PC-3 (cell line): ENCODE data around the gene EIF1. TPM values are rescaled to one million over a fixed set of nuclear protein-coding genes. Genes with fewer than 3 reads are reported as not detected.
"Not testable (repeated sequence)": the region's sequence is repeated elsewhere in the genome, so short reads cannot be mapped to it uniquely, and the experiment has no call there.

ENCODE experiments used
- ATAC-seq: fragments of 200-7000 bp; cut with Tn5 transposase; 2 replicates; pipeline ENCODE4 v1.9.1; 2020; ENCODE audit warnings: mild to moderate bottlenecking, moderate library complexity
- BruUV-seq: library from RNA; stranded (reverse); fragments of 400-500 nt; replicated peaks from 2 replicates; lab custom pipeline; 2021; lab: Mats Ljungman, UMichigan
- CTCF ChIA-PET: fragments of 300-600 bp; sonication (Branson Sonifier 250); formaldehyde crosslinking; loops from one replicate; lab custom pipeline; 2022; ENCODE audit warnings: antibody characterized with exemption; lab: Charles Lee
- POLR2A ChIA-PET: fragments of 300-600 bp; sonication (Branson Sonifier 250); formaldehyde crosslinking; loops from one replicate; lab custom pipeline; 2022; ENCODE audit warnings: antibody characterized with exemption; ENCODE audit not compliant: unreplicated experiment; lab: Charles Lee
- DNase-seq: peaks from one replicate; pipeline ENCODE4 v3.0.0-alpha.2; 2015
- H2AFZ ChIP-seq: fragments of 300-600 bp; sonication (generic); 2 replicates; pipeline ENCODE4 v1.6.0; 2016; ENCODE audit warnings: antibody characterized with exemption, low read length
- H3F3A ChIP-seq: fragments of 300-600 bp; sonication (generic); one replicate; pipeline ENCODE4 v1.6.0; 2017; ENCODE audit warnings: antibody characterized with exemption, low read length, control low read depth, mild to moderate bottlenecking; ENCODE audit not compliant: unreplicated experiment
- H3K27ac ChIP-seq: fragments of 300-600 bp; sonication (generic); 2 replicates; pipeline ENCODE4 v1.5.1; 2016; ENCODE audit warnings: mild to moderate bottlenecking, low read length
- H3K27me3 ChIP-seq: fragments of 300-600 bp; sonication (generic); 2 replicates; pipeline ENCODE4 v1.6.1; 2016; ENCODE audit warnings: low read length, mixed read lengths
- H3K36me3 ChIP-seq: fragments of 300-600 bp; sonication (generic); 2 replicates; pipeline ENCODE4 v1.6.1; 2016; ENCODE audit warnings: low read depth, mixed run types, low read length, mixed read lengths
- H3K4me1 ChIP-seq: fragments of 300-600 bp; sonication (generic); 2 replicates; pipeline ENCODE4 v1.5.1; 2016; ENCODE audit warnings: low read length; ENCODE audit not compliant: insufficient read depth
- H3K4me2 ChIP-seq: fragments of 300-600 bp; sonication (generic); 2 replicates; pipeline ENCODE4 v1.6.0; 2016; ENCODE audit warnings: low read length
- H3K4me3 ChIP-seq: fragments of 300-600 bp; sonication (generic); 2 replicates; pipeline ENCODE4 v1.5.1; 2016; ENCODE audit warnings: mild to moderate bottlenecking, low read length, mixed read lengths
- H3K79me2 ChIP-seq: fragments of 300-600 bp; sonication (generic); 2 replicates; pipeline ENCODE4 v1.6.1; 2017; ENCODE audit warnings: low read length, mixed read lengths
- H3K9ac ChIP-seq: fragments of 300-600 bp; sonication (generic); 2 replicates; pipeline ENCODE4 v1.6.0; 2016; ENCODE audit warnings: mild to moderate bottlenecking, low read length
- H3K9me2 ChIP-seq: fragments of 300-600 bp; sonication (generic); replicated peaks from 2 replicates; pipeline ENCODE4 v1.6.1; 2016; ENCODE audit warnings: mixed run types, low read length, mixed read lengths
- H3K9me3 ChIP-seq: fragments of 300-600 bp; sonication (generic); 2 replicates; pipeline ENCODE4 v1.6.1; 2016; ENCODE audit warnings: low read length, mixed read lengths
- H4K20me1 ChIP-seq: fragments of 300-600 bp; sonication (generic); 2 replicates; pipeline ENCODE4 v1.6.1; 2016; ENCODE audit warnings: low read length, mixed read lengths
- EZH2 ChIP-seq: fragments of 300-600 bp; sonication (generic); IDR thresholded peaks from one replicate; pipeline ENCODE4 v1.6.1; 2017; ENCODE audit warnings: antibody characterized with exemption, mild to moderate bottlenecking, low read length; ENCODE audit not compliant: unreplicated experiment
- EZH2phosphoT487 ChIP-seq: fragments of 300-600 bp; sonication (generic); IDR thresholded peaks from 2 replicates; pipeline ENCODE4 v1.6.1; 2018; ENCODE audit warnings: mild to moderate bottlenecking, antibody characterized with exemption, low read length, borderline replicate concordance
- intact Hi-C: fragments of 100-400 bp; cut with micrococcal nuclease; formaldehyde crosslinking; loops from 2 replicates; pipeline ENCODE4 v1.9.0; 2023
- total RNA-seq: library from RNA; depleted of rRNA; stranded (reverse); fragments of >200 nt; gene quantifications from 2 replicates; pipeline ENCODE4 v1.2.3, GENCODE V29; 2014
- TF ChIP-seq, protein P1 (sequence below): fragments of 300-600 bp; sonication (generic); conservative IDR thresholded peaks from 2 replicates; pipeline ENCODE4 v1.5.1; 2017; ENCODE audit warnings: antibody characterized with exemption, low read depth, mild to moderate bottlenecking, low read length

EIF1 gene
- total RNA-seq, 1 experiment from 2014 or later: 88.7 TPM

DNA sequence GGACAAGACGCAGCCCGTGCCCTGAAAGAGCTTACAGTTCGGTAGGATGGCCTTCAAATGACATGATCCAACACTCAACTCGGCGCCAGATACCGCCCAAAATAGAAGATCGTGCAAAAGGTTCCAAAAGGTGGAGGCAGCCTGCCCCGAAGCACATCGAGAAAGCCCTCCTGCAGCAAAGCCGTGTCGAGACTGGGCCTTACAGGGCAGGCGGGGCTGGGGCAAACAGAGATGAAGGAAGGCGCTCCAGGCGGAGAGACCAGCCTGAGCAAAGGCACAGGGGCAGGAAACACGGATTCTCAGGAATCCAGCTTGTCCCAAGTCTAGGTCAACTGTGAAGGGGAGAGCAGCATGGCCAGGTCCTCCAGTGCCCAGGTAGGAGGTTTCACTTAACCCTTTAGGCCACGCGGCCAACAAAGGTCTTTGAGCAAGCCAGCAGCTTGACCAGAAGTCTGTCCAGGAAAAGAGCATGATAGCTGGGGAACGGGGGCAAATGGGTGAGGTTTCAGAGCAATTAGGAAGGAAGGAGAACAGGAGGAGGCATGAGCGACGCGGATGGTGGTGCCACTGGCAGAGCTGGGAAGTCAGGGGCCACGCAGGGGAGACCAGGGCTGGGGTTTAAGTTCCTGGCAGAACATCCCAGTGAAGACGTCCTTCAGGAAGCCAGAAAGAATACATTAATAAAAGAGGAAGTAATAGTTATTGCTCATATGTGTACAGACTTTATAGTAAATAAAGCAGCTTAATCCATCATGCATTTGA is 21.2 kb upstream of the EIF1 start:
- Histone ChIP-seq H3K4me3 (peak overlapping the region; percentile 64; the same call in 1 of the 2 replicates), H3K9me3 (no peaks in the 10 kb centered on the region), H3K9ac (0 out of 2 replicates have a peak overlapping the region, but pooled peaks have one; percentile 69), H3K27ac (peak overlapping the region; percentile 60), H3K9me2 (no peaks in the 10 kb centered on the region), H3K79me2 (no peaks in the 10 kb centered on the region), H4K20me1 (no peaks in the 10 kb centered on the region), H3K4me1 (peaks cover 25% of the 10 kb centered on the region), H3K27me3 (no peaks in the 10 kb centered on the region), H2AFZ (peak overlapping the region; percentile 97), H3K4me2 (peak overlapping the region; percentile 95), H3K36me3 (no peaks in the 10 kb centered on the region; the same call in 1 of the 2 replicates), H3F3A (no peaks in the 10 kb centered on the region)
- ChIA-PET POLR2A (interaction anchor here (0.5 to 1.6 kb wide), 3 partner anchors 21 to 710 kb away, joined by 3 to 14 read pairs (median 9); no protein-coding TSS in a partner anchor), CTCF (interaction anchor here (0.6 to 1.3 kb wide), 4 partner anchors 19 to 589 kb away, joined by 3 to 6 read pairs (median 4); no protein-coding TSS in a partner anchor)
- DNase-seq (peak; percentile 35), ATAC-seq (peak; percentile 39)
- no TSS peak for BruUV-seq
- intact Hi-C loops: loop anchor here (2.0 to 10.0 kb wide), 4 partner anchors 343 to 1045 kb away; no protein-coding TSS in a partner anchor
- TF ChIP-seq EZH2phosphoT487: no peak
- TF ChIP-seq EZH2: no peak
- TF ChIP-seq, protein P1, sequence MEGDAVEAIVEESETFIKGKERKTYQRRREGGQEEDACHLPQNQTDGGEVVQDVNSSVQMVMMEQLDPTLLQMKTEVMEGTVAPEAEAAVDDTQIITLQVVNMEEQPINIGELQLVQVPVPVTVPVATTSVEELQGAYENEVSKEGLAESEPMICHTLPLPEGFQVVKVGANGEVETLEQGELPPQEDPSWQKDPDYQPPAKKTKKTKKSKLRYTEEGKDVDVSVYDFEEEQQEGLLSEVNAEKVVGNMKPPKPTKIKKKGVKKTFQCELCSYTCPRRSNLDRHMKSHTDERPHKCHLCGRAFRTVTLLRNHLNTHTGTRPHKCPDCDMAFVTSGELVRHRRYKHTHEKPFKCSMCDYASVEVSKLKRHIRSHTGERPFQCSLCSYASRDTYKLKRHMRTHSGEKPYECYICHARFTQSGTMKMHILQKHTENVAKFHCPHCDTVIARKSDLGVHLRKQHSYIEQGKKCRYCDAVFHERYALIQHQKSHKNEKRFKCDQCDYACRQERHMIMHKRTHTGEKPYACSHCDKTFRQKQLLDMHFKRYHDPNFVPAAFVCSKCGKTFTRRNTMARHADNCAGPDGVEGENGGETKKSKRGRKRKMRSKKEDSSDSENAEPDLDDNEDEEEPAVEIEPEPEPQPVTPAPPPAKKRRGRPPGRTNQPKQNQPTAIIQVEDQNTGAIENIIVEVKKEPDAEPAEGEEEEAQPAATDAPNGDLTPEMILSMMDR: no peak; the same call in 1 of the 2 replicates

DNA sequence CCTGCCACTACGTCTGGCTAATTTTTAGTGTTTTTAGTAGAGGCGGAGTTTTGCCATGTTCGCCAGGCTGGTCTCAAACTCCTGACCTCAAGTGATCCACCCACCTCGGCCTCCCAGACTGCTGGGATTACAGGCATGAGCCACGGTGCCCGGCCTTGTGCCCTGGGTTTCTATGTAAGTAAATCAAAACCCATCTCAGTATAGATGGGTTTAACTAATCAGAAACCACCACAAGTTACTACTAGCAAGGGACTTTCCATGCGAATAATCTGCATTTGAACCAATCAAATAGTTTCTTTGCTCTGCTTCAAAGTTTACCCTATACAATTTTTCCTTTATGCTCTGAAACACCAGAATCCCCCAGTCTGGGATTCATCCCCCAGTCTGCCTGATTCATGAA is 16.5 kb upstream of the EIF1 start:
- DNase-seq: no peak

DNA sequence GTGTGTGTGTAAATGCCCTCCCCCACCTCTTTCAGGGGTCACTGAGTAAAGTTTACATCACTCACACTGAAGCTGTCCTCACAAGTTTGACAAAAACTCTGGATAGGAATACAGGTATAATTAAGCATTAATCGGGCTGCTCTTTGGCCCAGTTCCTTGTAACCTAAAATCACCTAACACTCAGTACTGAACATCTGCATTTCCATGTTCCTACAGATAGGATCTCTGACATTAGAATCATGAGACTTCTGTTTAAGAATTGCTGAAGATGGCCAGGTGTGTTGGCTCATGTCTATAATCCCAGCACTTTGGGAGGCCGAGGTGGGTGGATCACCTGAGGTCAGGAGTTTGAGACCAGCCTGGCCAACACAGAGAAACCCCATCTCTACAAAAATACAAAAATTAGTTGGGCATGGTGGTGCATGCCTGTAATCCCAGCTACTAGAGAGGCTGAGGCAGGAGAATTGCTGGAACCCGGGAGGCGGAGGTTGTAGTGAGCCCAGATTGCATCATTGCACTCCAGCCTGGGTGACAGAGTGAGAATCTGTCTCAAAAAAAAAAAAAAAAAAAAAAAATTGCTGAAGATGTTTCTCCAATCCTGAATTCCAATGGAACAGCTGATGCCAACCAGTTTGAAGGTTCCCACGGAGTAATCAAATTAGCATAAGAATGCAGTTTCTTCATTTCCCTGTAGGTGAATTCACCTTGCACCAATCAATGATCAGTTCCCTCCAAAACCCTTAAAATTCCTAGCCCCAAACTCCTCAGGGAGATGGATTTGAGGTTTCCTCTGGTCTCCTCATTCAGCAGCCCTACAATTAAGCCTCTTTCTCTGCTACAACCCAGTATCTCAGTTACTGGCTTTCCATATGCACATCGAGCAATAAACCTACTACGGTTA is 13.3 kb upstream of the EIF1 start:
- DNase-seq, H3K9ac ChIP-seq, H3K27ac ChIP-seq, BruUV-seq, ATAC-seq, CTCF ChIA-PET, H3K9me3 ChIP-seq, H3K4me2 ChIP-seq, intact Hi-C loops, POLR2A ChIA-PET, H3K27me3 ChIP-seq, H3K79me2 ChIP-seq, H3K36me3 ChIP-seq, H2AFZ ChIP-seq, H4K20me1 ChIP-seq, H3K9me2 ChIP-seq, H3F3A ChIP-seq, H3K4me3 ChIP-seq: not testable (repeated sequence)
- peaks cover 13% of the 10 kb centered on the region for H3K4me1 ChIP-seq

More for the DNA sequence above, 16.5 kb upstream of the EIF1 start:
- no peaks in the 10 kb centered on the region for H3K27me3 ChIP-seq
- H3K4me2 ChIP-seq: no peak overlapping the region
- POLR2A ChIA-PET: interaction anchor here (0.6 kb wide), 1 partner anchor 20 kb away, joined by 3 read pairs; no protein-coding TSS in a partner anchor
- intact Hi-C loops: no loop called here
- H4K20me1 ChIP-seq: no peaks in the 10 kb centered on the region
- BruUV-seq: no TSS peak
- H3F3A ChIP-seq: no peaks in the 10 kb centered on the region
- H3K9me3 ChIP-seq: no peaks in the 10 kb centered on the region
- H2AFZ ChIP-seq: no peak overlapping the region
- no peak overlapping the region for H3K27ac ChIP-seq
- no peaks in the 10 kb centered on the region for H3K79me2 ChIP-seq
- no peak overlapping the region for H3K4me3 ChIP-seq
- no peak overlapping the region for H3K9ac ChIP-seq
- TF ChIP-seq EZH2: no peak
- no peak for TF ChIP-seq EZH2phosphoT487
- TF ChIP-seq, protein P1: no peak
- H3K9me2 ChIP-seq: no peaks in the 10 kb centered on the region
- H3K4me1 ChIP-seq: peaks cover 9% of the 10 kb centered on the region
- ATAC-seq: no peak
- H3K36me3 ChIP-seq: no peaks in the 10 kb centered on the region
- CTCF ChIA-PET: no interaction called here
